Prostate gland (tissue), 2 donors: Measurements from ENCODE around the gene HBE1.
"Not testable (repeated sequence)": the region's sequence is repeated elsewhere in the genome, so short reads cannot be mapped to it uniquely, and the experiment has no call there.

Experiments used
- CTCF ChIP-seq, 4 experiments: fragments of 200-600 bp in 2 of 4; fragments of 450-650 bp in 2 of 4; sonication (generic) in 2 of 4; IDR thresholded peaks; 1 replicate in 3 of 4; 2 replicates in 1 of 4; pipeline ENCODE4 v1.5.1; 2016 to 2019; ENCODE audit warnings: antibody characterized with exemption in 4 of 4, mild to moderate bottlenecking in 2 of 4, moderate library complexity in 2 of 4
- POLR2A ChIP-seq: fragments of 450-650 bp; IDR thresholded peaks from one replicate; pipeline ENCODE4 v1.6.1; 2016; ENCODE audit warnings: antibody characterized with exemption, mild to moderate bottlenecking
- POLR2AphosphoS5 ChIP-seq: sonication (generic); formaldehyde crosslinking; IDR thresholded peaks from one replicate; pipeline ENCODE4 v1.6.1; 2017; ENCODE audit warnings: antibody characterized with exemption

GRCh38 chr11:5249807-5250396 lies 19.8 kb downstream of the HBE1 start, which contains the start of gene HBG1:
- not testable (repeated sequence) for TF ChIP-seq CTCF (IDR thresholded peaks at IDR 0.05); POLR2A; POLR2AphosphoS5
